ENCODE results near the gene UBE4B.
A peak's percentile ranks its signal among the peaks of the same experiment; 100 is the strongest.
"Not testable (repeated sequence)": the region's sequence is repeated elsewhere in the genome, so short reads cannot be mapped to it uniquely, and the experiment has no call there.

Gene UBE4B

DNA sequence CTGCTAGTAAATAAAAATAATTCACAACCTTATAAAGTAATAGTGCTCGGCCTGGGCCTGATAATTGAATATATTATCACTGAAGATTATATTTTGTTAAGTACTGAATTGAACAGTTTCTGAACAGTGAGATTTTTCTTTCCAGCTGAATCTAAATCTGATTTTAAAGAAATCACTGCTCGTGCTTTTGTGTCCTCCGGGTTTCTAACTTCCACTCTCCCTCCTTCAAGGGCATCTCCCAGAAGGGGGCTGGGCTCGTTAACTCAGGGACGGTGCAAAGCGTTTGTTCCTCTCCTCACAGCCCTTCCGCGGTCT is 176.8 kb downstream of the UBE4B start:
- no peak for DNase-seq (ENCODE audit: low spot score)
- FAIRE-seq: no peak

GRCh38 chr1:10209905-10210810 is 177.4 kb downstream of the UBE4B start, which contains the start of gene KIF1B:
Gene KIF1B, plus strand, starts transcription at chr1:10210570. Its CDS starts 21,759 bp downstream, at chr1:10232329.
- FAIRE-seq: peak; percentile 28
- DNase-seq (ENCODE audit: low spot score): peak; percentile 95

- peak; percentile 87 for DNase-seq (ENCODE audit: low spot score)
Observed at GRCh38 chr1:10210841-10211804, 178.4 kb downstream of the UBE4B start.

DNA sequence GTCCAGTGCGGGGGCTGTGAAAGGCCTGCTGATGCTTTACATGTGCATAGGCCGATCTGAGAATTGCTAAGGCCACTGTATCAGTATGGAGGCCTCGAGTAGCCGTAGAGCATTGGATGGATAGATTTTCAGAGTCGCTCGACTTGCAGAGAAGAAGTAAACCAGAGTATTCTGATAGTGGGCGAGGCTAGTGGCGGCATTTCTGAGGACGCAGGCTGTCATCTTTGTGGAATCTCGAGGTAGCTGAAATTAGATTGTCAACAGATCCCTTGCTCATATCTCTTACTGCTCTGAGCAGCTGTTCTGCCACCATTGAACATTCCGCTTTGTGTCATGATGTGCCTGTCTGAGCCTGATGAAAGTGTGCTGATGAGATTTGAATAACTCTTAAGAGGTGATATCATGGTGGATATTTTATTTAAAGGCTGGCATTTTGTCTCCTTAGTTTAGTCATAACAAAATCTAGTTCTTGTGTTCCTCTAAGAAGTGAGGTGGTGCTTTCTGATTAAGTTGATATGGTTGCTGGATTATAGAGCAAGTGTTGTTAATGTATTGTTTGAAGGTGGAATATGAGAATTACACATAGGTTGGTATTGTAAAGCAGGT is 179.2 kb downstream of the UBE4B start:
- FAIRE-seq (no peak), DNase-seq (ENCODE audit: low spot score) (peak; percentile 33)

More at GRCh38 chr1:10210841-10211804, 178.4 kb downstream of the UBE4B start:
- peak; percentile 71 for FAIRE-seq

GRCh38 chr1:10212476-10212875 is 179.7 kb downstream of the UBE4B start:
- DNase-seq (ENCODE audit: low spot score) (no peak), FAIRE-seq (no peak)

GRCh38 chr1:10213186-10213705 is 180.5 kb downstream of the UBE4B start:
- no peak for FAIRE-seq
- DNase-seq (ENCODE audit: low spot score): no peak

DNA sequence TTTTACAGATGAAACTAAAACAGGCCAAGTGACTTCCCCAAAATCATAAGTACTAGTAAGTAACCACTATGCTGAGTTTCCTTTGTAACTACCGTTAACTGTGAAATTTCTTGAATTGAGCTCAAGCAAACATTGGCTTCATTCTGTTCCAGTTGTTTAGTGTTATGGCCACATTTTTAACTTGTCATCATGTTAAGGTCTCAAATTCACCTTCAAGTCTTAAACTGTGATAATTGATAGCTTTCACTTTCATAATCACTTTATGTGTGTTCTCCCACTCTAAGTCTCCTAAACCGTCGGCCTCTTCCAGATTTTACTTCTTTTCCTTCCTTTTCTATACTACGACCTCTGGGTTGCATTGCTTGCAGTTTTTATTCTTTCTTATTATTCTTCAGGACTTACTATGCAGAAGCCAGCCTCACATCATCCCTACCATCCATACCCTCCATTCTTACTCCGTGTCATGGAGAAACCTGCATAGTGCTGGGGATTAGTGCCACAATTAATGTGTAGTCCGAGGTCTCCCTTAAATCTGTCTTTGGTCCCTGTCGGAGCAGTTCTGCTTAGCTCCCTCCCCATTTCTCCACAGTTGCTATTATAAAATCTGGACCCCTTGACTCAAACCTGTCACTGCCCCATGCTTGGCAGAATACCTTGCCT is 183.5 kb downstream of the UBE4B start:
- DNase-seq (ENCODE audit: low spot score) (no peak), FAIRE-seq (no peak)

DNA sequence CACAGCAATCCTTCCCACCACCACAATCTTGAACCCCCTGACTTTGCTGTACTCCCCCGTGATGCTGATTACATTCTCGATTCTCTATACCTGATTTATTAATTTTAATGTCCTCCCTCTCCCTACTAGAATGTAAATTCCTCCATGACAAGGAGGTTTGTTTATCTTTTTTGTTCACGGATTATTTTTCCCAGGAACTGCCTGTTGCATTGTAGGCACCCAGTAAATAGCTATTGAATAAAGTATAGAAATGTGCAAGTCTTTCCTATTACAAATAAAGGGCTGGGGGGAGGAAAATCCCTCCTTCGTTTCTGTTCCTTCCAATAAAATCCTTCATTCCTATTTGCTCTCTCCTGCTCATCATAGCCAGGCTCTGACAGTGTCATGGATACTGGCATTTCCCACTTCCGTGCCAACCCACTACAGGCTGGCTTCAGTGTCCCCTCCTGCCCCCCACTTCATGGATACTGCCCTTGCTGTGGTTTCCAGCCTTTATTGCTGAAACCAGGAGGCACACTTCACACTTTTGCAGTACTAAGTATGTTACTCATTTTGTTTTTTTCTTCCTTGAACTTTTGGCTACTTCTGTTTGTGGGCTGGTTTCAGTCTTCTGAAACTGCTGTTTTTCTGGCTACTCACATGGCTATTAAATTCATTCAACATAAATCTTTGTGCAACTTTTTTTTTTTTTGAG is 185.1 kb downstream of the UBE4B start:
- FAIRE-seq: no peak
- peak; percentile 32 for DNase-seq (ENCODE audit: low spot score)

GRCh38 chr1:10220200-10220599 is 187.4 kb downstream of the UBE4B start:
- no peak for FAIRE-seq
- no peak for DNase-seq (ENCODE audit: low spot score)

DNA sequence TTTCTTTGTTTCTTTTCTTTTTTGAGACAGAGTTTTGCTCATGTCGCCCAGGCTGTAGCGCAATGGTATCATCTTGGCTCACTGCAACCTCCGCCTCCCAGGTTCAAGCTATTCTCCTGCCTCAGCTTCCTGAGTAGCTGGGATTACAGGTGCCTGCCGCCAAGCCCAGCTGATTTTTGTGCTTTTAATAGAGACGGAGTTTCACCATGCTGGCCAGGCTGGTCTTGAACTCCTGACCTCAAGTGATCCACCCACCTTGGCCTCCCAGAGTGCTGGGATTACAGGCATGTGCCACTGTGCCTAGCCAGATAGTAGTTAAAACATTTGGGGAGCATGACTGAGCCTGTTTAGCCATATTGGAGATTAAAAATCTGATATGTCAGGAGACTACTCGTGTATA is 187.9 kb downstream of the UBE4B start:
- FAIRE-seq; DNase-seq (ENCODE audit: low spot score): not testable (repeated sequence)

DNA sequence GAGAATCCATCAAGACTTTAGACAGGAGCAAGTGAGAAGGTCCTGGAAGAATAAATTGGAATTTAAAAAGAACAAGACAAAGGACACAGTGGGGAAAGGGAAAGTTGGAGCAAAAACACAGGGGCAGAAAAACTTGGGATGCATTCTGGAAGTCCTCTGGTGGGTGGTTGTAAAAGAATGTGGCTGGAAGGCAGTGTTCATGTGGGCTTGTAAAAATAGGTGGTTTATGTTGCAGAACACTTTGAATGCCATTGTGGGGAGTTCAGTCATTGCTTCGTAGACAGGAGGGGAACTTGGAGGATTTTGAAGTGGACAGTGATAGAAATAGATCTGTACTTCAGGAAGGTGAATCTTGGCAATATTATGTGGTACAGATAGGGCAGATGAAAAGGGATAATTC is 192.8 kb downstream of the UBE4B start:
- FAIRE-seq: no peak
- DNase-seq (ENCODE audit: low spot score): no peak

GRCh38 chr1:10228528-10228927 is 195.8 kb downstream of the UBE4B start:
- DNase-seq (ENCODE audit: low spot score): no peak
- FAIRE-seq: no peak

GRCh38 chr1:10229903-10230302 is 197.1 kb downstream of the UBE4B start:
- FAIRE-seq (no peak), DNase-seq (ENCODE audit: low spot score) (no peak)
